GM23338 (cell line): ENCODE data around the gene PRLH. TPM values are rescaled to one million over a fixed set of nuclear protein-coding genes. Genes with fewer than 3 reads are reported as not detected.

Experiments used
- ATAC-seq: fragments of 200-7000 bp; cut with Tn5 transposase; 3 replicates; pipeline ENCODE4 v1.9.1; 2020
- DNase-seq: peaks from one replicate; pipeline ENCODE4 v3.0.0-alpha.2; 2015; ENCODE audit warnings: low spot score
- H2AFZ ChIP-seq: fragments of 200-600 bp; sonication (generic); 2 replicates; pipeline ENCODE4 v1.8.0; 2016; ENCODE audit warnings: antibody characterized with exemption, mild to moderate bottlenecking, moderate library complexity
- H3F3A ChIP-seq: fragments of 200-600 bp; sonication (generic); replicated peaks from 2 replicates; pipeline ENCODE4 v1.8.0; 2017; ENCODE audit warnings: antibody characterized with exemption, mixed run types, low read depth
- H3K27ac ChIP-seq: fragments of 200-600 bp; sonication (generic); 2 replicates; pipeline ENCODE4 v1.6.1; 2016; ENCODE audit warnings: low read depth
- H3K27me3 ChIP-seq: fragments of 200-600 bp; sonication (generic); 2 replicates; pipeline ENCODE4 v1.8.0; 2016; ENCODE audit warnings: mild to moderate bottlenecking, mixed run types, moderate library complexity; ENCODE audit not compliant: insufficient read depth
- H3K36me3 ChIP-seq: fragments of 200-600 bp; sonication (generic); 2 replicates; pipeline ENCODE4 v1.8.0; 2016; ENCODE audit warnings: mild to moderate bottlenecking; ENCODE audit not compliant: insufficient read depth
- H3K4me1 ChIP-seq: fragments of 200-600 bp; sonication (generic); 2 replicates; pipeline ENCODE4 v1.8.0; 2016; ENCODE audit warnings: mild to moderate bottlenecking, moderate library complexity; ENCODE audit not compliant: insufficient read depth
- H3K4me2 ChIP-seq: fragments of 200-600 bp; sonication (generic); 2 replicates; pipeline ENCODE4 v1.7.1; 2017; ENCODE audit warnings: mixed run types
- H3K4me3 ChIP-seq: fragments of 200-600 bp; sonication (generic); 2 replicates; pipeline ENCODE4 v1.6.1; 2016; ENCODE audit warnings: mixed run types
- H3K79me2 ChIP-seq: fragments of 200-600 bp; sonication (generic); replicated peaks from 2 replicates; pipeline ENCODE4 v1.8.0; 2017; ENCODE audit warnings: mild to moderate bottlenecking; ENCODE audit not compliant: insufficient read depth
- H3K9me2 ChIP-seq: fragments of 200-600 bp; sonication (generic); 2 replicates; pipeline ENCODE4 v1.8.0; 2017; ENCODE audit not compliant: insufficient read depth
- H4K20me1 ChIP-seq: fragments of 200-600 bp; sonication (generic); replicated peaks from 2 replicates; pipeline ENCODE4 v1.8.0; 2017; ENCODE audit warnings: mild to moderate bottlenecking; ENCODE audit not compliant: insufficient read depth
- H3K27ac Mint-ChIP-seq: 2 replicates; pipeline ENCODE4 v1.8.0; 2020; ENCODE audit warnings: inconsistent platforms, mild to moderate bottlenecking, moderate library complexity, mixed read lengths
- H3K27me3 Mint-ChIP-seq: 3 replicates; pipeline ENCODE4 v1.8.0; 2022; ENCODE audit warnings: low read depth, mild to moderate bottlenecking, moderate library complexity, mixed read lengths, inconsistent platforms; ENCODE audit not compliant: insufficient read depth, poor library complexity
- H3K36me3 Mint-ChIP-seq: 3 replicates; pipeline ENCODE4 v1.8.0; 2021; ENCODE audit warnings: low read depth, mild to moderate bottlenecking, inconsistent platforms, moderate library complexity, mixed read lengths
- H3K4me1 Mint-ChIP-seq: 3 replicates; pipeline ENCODE4 v1.8.0; 2020; ENCODE audit warnings: mild to moderate bottlenecking, inconsistent platforms, mixed read lengths
- H3K4me3 Mint-ChIP-seq: 3 replicates; pipeline ENCODE4 v1.8.0; 2021; ENCODE audit warnings: moderate library complexity, mild to moderate bottlenecking, inconsistent platforms, mixed read lengths
- H3K9me3 Mint-ChIP-seq: 3 replicates; pipeline ENCODE4 v1.8.0; 2020; ENCODE audit warnings: moderate library complexity, mild to moderate bottlenecking, inconsistent platforms, mixed read lengths
- CREB1 ChIP-seq: fragments of 250-450 bp; sonication (Bioruptor Pico); IDR thresholded peaks from 2 replicates; pipeline ENCODE4 v1.5.0; 2020; ENCODE audit warnings: low read depth, mild to moderate bottlenecking, moderate library complexity
- CTCF ChIP-seq, 2 experiments: fragments of 200-600 bp in 1 of 2; sonication (generic) in 1 of 2; conservative IDR thresholded peaks; 2 replicates each; pipeline versions ENCODE4 v1.5.1 to v1.6.1; 2016 to 2017; ENCODE audit warnings: antibody characterized with exemption in 2 of 2, low read depth in 2 of 2, mild to moderate bottlenecking in 2 of 2, moderate library complexity in 1 of 2
- ETS1 ChIP-seq: IDR thresholded peaks from 2 replicates; pipeline ENCODE4 v1.6.1; 2016; ENCODE audit warnings: antibody characterized with exemption
- EZH2 ChIP-seq: fragments of 200-600 bp; sonication (generic); IDR thresholded peaks from one replicate; pipeline ENCODE4 v1.8.0; 2017; ENCODE audit warnings: antibody characterized with exemption, mild to moderate bottlenecking, low read depth; ENCODE audit not compliant: unreplicated experiment
- EZH2phosphoT487 ChIP-seq: fragments of 200-600 bp; sonication (generic); IDR thresholded peaks from one replicate; pipeline ENCODE4 v1.8.1; 2018; ENCODE audit warnings: antibody characterized with exemption; ENCODE audit not compliant: unreplicated experiment
- JUNB ChIP-seq: IDR thresholded peaks from one replicate; pipeline ENCODE4 v1.6.1; 2016; ENCODE audit warnings: antibody characterized with exemption; ENCODE audit not compliant: unreplicated experiment
- NANOG ChIP-seq: IDR thresholded peaks from 2 replicates; pipeline ENCODE4 v1.6.1; 2016; ENCODE audit warnings: antibody characterized with exemption, borderline replicate concordance
- POLR2AphosphoS5 ChIP-seq: IDR thresholded peaks from 2 replicates; pipeline ENCODE4 v1.6.1; 2016; ENCODE audit warnings: antibody characterized with exemption, low read depth
- STAT1 ChIP-seq: IDR thresholded peaks from one replicate; pipeline ENCODE4 v1.6.1; 2016; ENCODE audit warnings: antibody characterized with exemption; ENCODE audit not compliant: unreplicated experiment
- ZNF114 ChIP-seq: fragments of 250-450 bp; sonication (Bioruptor Pico); IDR thresholded peaks from 2 replicates; pipeline ENCODE4 v1.5.0; 2020; ENCODE audit warnings: mild to moderate bottlenecking, moderate library complexity
- ZNF331 ChIP-seq: fragments of 250-450 bp; sonication (Bioruptor Pico); IDR thresholded peaks from 2 replicates; pipeline ENCODE4 v1.5.0; 2020; ENCODE audit warnings: low read depth, mild to moderate bottlenecking, moderate library complexity
- polyA plus RNA-seq: library from polyadenylated mRNA; unstranded; fragments of >200 nt; fragmentation: Nextera tagmentation; extraction: Ambion mirVana; gene quantifications from 2 replicates; pipeline ENCODE4 v1.2.1, GENCODE V29; 2016
- total RNA-seq: library from RNA; depleted of rRNA; stranded (reverse); fragments of >200 nt; shearing (Covaris generic); gene quantifications from 2 replicates; pipeline ENCODE4 v1.2.3, GENCODE V29; 2014
- TF ChIP-seq, protein P1 (sequence below): IDR thresholded peaks from one replicate; pipeline ENCODE4 v1.6.1; 2018; ENCODE audit warnings: antibody characterized with exemption; ENCODE audit not compliant: unreplicated experiment

The PRLH gene
- total and polyA plus RNA-seq, 2 experiments from 2014 or later = not detected

DNA sequence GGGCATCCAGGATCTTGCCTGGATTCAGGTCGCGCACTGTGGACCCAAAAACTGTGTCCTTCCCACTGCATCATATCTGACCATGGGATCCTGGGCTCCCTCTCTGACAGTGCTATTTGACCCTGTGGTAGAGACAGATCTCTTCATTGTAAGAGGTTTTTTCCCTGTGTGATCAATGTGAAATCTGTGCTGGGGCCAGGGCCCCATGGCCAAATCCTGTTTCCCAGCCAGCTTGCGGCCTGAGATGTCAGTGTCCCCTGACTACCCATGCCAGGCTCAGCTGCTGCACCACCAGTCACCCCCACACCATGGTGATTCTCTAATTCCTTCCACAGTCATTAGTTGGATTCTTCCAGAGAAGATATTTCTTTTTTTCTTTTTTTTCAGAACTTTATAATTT is 3.5 kb downstream of the PRLH start (continued):
- no peak for TF ChIP-seq ETS1
- TF ChIP-seq ZNF114 (CRISPR knock-in tag) = no peak
- TF ChIP-seq CREB1 (CRISPR knock-in tag) = no peak
- no peak for TF ChIP-seq CTCF (conservative IDR thresholded peaks at IDR 0.05; ENCODE audit: low read depth in 2 of 2)
- TF ChIP-seq, protein P1, sequence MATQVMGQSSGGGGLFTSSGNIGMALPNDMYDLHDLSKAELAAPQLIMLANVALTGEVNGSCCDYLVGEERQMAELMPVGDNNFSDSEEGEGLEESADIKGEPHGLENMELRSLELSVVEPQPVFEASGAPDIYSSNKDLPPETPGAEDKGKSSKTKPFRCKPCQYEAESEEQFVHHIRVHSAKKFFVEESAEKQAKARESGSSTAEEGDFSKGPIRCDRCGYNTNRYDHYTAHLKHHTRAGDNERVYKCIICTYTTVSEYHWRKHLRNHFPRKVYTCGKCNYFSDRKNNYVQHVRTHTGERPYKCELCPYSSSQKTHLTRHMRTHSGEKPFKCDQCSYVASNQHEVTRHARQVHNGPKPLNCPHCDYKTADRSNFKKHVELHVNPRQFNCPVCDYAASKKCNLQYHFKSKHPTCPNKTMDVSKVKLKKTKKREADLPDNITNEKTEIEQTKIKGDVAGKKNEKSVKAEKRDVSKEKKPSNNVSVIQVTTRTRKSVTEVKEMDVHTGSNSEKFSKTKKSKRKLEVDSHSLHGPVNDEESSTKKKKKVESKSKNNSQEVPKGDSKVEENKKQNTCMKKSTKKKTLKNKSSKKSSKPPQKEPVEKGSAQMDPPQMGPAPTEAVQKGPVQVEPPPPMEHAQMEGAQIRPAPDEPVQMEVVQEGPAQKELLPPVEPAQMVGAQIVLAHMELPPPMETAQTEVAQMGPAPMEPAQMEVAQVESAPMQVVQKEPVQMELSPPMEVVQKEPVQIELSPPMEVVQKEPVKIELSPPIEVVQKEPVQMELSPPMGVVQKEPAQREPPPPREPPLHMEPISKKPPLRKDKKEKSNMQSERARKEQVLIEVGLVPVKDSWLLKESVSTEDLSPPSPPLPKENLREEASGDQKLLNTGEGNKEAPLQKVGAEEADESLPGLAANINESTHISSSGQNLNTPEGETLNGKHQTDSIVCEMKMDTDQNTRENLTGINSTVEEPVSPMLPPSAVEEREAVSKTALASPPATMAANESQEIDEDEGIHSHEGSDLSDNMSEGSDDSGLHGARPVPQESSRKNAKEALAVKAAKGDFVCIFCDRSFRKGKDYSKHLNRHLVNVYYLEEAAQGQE = no peak
- no peak for TF ChIP-seq EZH2
- TF ChIP-seq POLR2AphosphoS5 = no peak
- no peak for TF ChIP-seq NANOG
- no peak for TF ChIP-seq EZH2phosphoT487
- no peak for TF ChIP-seq STAT1
- no peak for TF ChIP-seq JUNB

- Histone ChIP-seq H4K20me1 (no peaks in the 10 kb centered on the region), H2AFZ (no peak overlapping the region), H3F3A (no peaks in the 10 kb centered on the region), H3K27ac (no peak overlapping the region), H3K4me3 (no peak overlapping the region), H3K4me1 (peaks cover 6% of the 10 kb centered on the region; the same call in 1 of the 2 replicates), H3K9me2 (no peaks in the 10 kb centered on the region), H3K79me2 (no peaks in the 10 kb centered on the region), H3K4me2 (no peak overlapping the region), H3K36me3 (no peaks in the 10 kb centered on the region), H3K27me3 (no peaks in the 10 kb centered on the region)
- no peak overlapping the region for H3K27ac Mint-ChIP-seq
- DNase-seq = no peak
- no peak overlapping the region for H3K4me3 Mint-ChIP-seq
- H3K9me3 Mint-ChIP-seq = peaks cover 4% of the 10 kb centered on the region; the same call in 1 of the 3 replicates
- no peaks in the 10 kb centered on the region for H3K36me3 Mint-ChIP-seq
- H3K4me1 Mint-ChIP-seq = peaks cover 15% of the 10 kb centered on the region
- no peak for ATAC-seq
- H3K27me3 Mint-ChIP-seq = peaks cover 7% of the 10 kb centered on the region
- no peak for TF ChIP-seq ZNF114 (CRISPR knock-in tag)
- TF ChIP-seq EZH2phosphoT487 = no peak
- TF ChIP-seq STAT1 = no peak
- no peak for TF ChIP-seq CREB1 (CRISPR knock-in tag)
- TF ChIP-seq NANOG = no peak
- no peak for TF ChIP-seq JUNB
- TF ChIP-seq CTCF (conservative IDR thresholded peaks at IDR 0.05; ENCODE audit: low read depth in 2 of 2) = no peak
- TF ChIP-seq, protein P1 = no peak
- TF ChIP-seq ZNF331 (CRISPR knock-in tag) = no peak
These were observed 4.5 kb downstream of the PRLH start for GRCh38 chr2:237570776-237571335.
